Keratinocyte (primary cell): Measurements from ENCODE around the gene TENM4. TPM values are rescaled to one million over a fixed set of nuclear protein-coding genes. Genes with fewer than 3 reads are reported as not detected.

Experiments
- DNase-seq: peaks from one replicate; pipeline ENCODE4 v3.0.0-alpha.2; 2011; ENCODE audit warnings: low read depth, missing footprints, low spot score
- FAIRE-seq: peaks from 2 replicates; lab custom pipeline; 2011; peaks lifted over from hg19 to GRCh38; lab: Jason Lieb, UNC
- H2AFZ ChIP-seq: 2 replicates; pipeline ENCODE4 v1.6.0; 2012; ENCODE audit warnings: low read length, control low read depth, inconsistent platforms; ENCODE audit not compliant: control insufficient read depth
- H3K27ac ChIP-seq: 2 replicates; pipeline ENCODE4 v1.5.1; 2011; ENCODE audit warnings: low read length; ENCODE audit not compliant: control insufficient read depth, insufficient read depth
- H3K27me3 ChIP-seq: 3 replicates; pipeline ENCODE4 v1.6.0; 2011; ENCODE audit warnings: low read length; ENCODE audit not compliant: control insufficient read depth, insufficient read depth; ENCODE audit errors: extremely low read depth
- H3K36me3 ChIP-seq, 2 experiments: 2 replicates in 1 of 2; 3 replicates in 1 of 2; pipeline ENCODE4 v1.5.1; 2011; ENCODE audit warnings: low read length in 2 of 2, mild to moderate bottlenecking in 1 of 2; ENCODE audit not compliant: control insufficient read depth in 2 of 2, insufficient read depth in 2 of 2; ENCODE audit errors: extremely low read depth in 1 of 2
- H3K4me1 ChIP-seq: 3 replicates; pipeline ENCODE4 v1.5.1; 2011; ENCODE audit warnings: low read length; ENCODE audit not compliant: control insufficient read depth, insufficient read depth; ENCODE audit errors: extremely low read depth
- H3K4me2 ChIP-seq: 3 replicates; pipeline ENCODE4 v1.6.0; 2011; ENCODE audit warnings: low read depth, low read length; ENCODE audit not compliant: control insufficient read depth, insufficient read depth; ENCODE audit errors: extremely low read depth
- H3K4me3 ChIP-seq, 3 experiments: fragments of 200-600 bp in 1 of 3; sonication (generic) in 1 of 3; 2 replicates in 2 of 3; 3 replicates in 1 of 3; pipeline ENCODE4 v1.5.1; 2011 to 2016; ENCODE audit warnings: low read length in 3 of 3, mild to moderate bottlenecking in 3 of 3, control low read depth in 2 of 3, inconsistent platforms in 1 of 3, low read depth in 1 of 3, mixed read lengths in 1 of 3, mixed run types in 1 of 3, moderate library complexity in 1 of 3; ENCODE audit not compliant: control insufficient read depth in 2 of 3, insufficient read depth in 2 of 3; ENCODE audit errors: extremely low read depth in 1 of 3
- H3K79me2 ChIP-seq: 2 replicates; pipeline ENCODE4 v1.6.0; 2012; ENCODE audit warnings: low read length; ENCODE audit not compliant: control insufficient read depth, insufficient read depth
- H3K9ac ChIP-seq: 3 replicates; pipeline ENCODE4 v1.6.0; 2011; ENCODE audit warnings: low read length; ENCODE audit not compliant: control insufficient read depth, insufficient read depth; ENCODE audit errors: extremely low read depth
- H3K9me1 ChIP-seq: 3 replicates; pipeline ENCODE4 v1.6.0; 2011; ENCODE audit warnings: low read length; ENCODE audit not compliant: control insufficient read depth, insufficient read depth; ENCODE audit errors: extremely low read depth
- H3K9me3 ChIP-seq: 2 replicates; pipeline ENCODE4 v1.5.1; 2012; ENCODE audit warnings: low read depth, low read length; ENCODE audit not compliant: control insufficient read depth
- H4K20me1 ChIP-seq: 3 replicates; pipeline ENCODE4 v1.6.0; 2011; ENCODE audit warnings: low read length; ENCODE audit not compliant: control insufficient read depth, insufficient read depth; ENCODE audit errors: extremely low read depth
- EZH2 ChIP-seq: IDR thresholded peaks from one replicate; pipeline ENCODE4 v1.6.1; 2012; ENCODE audit warnings: inconsistent platforms, mild to moderate bottlenecking, low read length, moderate library complexity
- dilution Hi-C: fragments of 300-500 bp; cut with MboI; formaldehyde crosslinking; loops from one replicate; pipeline ENCODE4 v1.7.0; 2020; ENCODE audit warnings: low sequenced_read_pairs; ENCODE audit not compliant: extremely low pct_ligation_motif_present
- polyA plus RNA-seq, 5 experiments: library from polyadenylated mRNA; depleted of rRNA in 3 of 5; stranded (reverse) in 3 of 5; stranded (forward) in 1 of 5; unstranded in 1 of 5; fragments of >200 nt; gene quantifications; 1 replicate in 1 of 5; 2 replicates in 3 of 5; 3 replicates in 1 of 5; pipeline versions ENCODE4 v1.2.1 to v1.2.3, GENCODE V29; 2011 to 2012; ENCODE audit warnings: missing spikeins in 2 of 5, low read depth in 1 of 5, low replicate concordance in 1 of 5
- TF ChIP-seq, protein P1 (sequence below), 3 experiments: IDR thresholded peaks in 1 of 3; conservative IDR thresholded peaks in 1 of 3; optimal IDR thresholded peaks in 1 of 3; 2 replicates in 2 of 3; 3 replicates in 1 of 3; pipeline versions ENCODE3 to v1.5.1; 2011; ENCODE audit warnings: low read length in 3 of 3, mild to moderate bottlenecking in 3 of 3, moderate library complexity in 2 of 3, control low read depth in 1 of 3, inconsistent platforms in 1 of 3; ENCODE audit not compliant: insufficient read depth in 2 of 3; ENCODE audit errors: extremely low read depth in 1 of 3

TENM4 gene
- polyA plus RNA-seq, 1 donor (not counting 4 experiments of a cell fraction or from before 2014, with no cell fraction given) = 3.5 TPM

DNA sequence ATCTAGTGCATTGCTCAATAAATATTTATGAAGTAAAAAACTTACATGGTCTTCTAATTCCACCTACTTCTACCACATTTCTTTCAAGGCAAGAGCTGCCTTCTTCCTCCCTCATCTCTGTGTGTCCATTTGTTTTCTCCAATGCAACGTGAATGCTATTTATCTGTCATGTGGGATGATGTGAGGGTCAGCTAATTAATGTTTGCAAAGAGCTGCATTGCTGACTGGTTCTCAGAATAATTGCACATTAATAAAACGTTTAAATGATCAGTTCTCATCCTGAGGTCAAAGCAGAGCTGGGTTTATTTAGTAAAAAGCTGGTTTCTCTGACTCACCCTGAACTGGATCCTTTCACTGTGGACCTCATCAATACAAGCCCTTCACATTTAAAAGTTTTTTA is 8.7 kb downstream of the TENM4 start:
- no peak overlapping the region for H2AFZ ChIP-seq
- peaks cover 65% of the 10 kb centered on the region for H3K4me1 ChIP-seq
- H3K9me1 ChIP-seq = no peaks in the 10 kb centered on the region
- no peaks in the 10 kb centered on the region for H4K20me1 ChIP-seq
- H3K27me3 ChIP-seq = no peaks in the 10 kb centered on the region
- TF ChIP-seq EZH2 = no peak
- TF ChIP-seq, protein P1, sequence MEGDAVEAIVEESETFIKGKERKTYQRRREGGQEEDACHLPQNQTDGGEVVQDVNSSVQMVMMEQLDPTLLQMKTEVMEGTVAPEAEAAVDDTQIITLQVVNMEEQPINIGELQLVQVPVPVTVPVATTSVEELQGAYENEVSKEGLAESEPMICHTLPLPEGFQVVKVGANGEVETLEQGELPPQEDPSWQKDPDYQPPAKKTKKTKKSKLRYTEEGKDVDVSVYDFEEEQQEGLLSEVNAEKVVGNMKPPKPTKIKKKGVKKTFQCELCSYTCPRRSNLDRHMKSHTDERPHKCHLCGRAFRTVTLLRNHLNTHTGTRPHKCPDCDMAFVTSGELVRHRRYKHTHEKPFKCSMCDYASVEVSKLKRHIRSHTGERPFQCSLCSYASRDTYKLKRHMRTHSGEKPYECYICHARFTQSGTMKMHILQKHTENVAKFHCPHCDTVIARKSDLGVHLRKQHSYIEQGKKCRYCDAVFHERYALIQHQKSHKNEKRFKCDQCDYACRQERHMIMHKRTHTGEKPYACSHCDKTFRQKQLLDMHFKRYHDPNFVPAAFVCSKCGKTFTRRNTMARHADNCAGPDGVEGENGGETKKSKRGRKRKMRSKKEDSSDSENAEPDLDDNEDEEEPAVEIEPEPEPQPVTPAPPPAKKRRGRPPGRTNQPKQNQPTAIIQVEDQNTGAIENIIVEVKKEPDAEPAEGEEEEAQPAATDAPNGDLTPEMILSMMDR (optimal IDR thresholded peaks at IDR 0.05 in 1 of 3, IDR thresholded peaks at IDR 0.05 in 1 of 3, conservative IDR thresholded peaks at IDR 0.05 in 1 of 3; ENCODE audit: extremely low read depth in 1 of 3, insufficient read depth in 2 of 3, low read length in 3 of 3) = no peak
- DNase-seq = no peak
- dilution Hi-C loops = no loop called here
- peak overlapping the region; percentile 57 for H3K27ac ChIP-seq
- H3K79me2 ChIP-seq = peaks cover 91% of the 10 kb centered on the region
- H3K9ac ChIP-seq = no peak overlapping the region
- peak overlapping the region in 1 of 3 experiments; percentile 34 for H3K4me3 ChIP-seq
- no peaks in the 10 kb centered on the region for H3K9me3 ChIP-seq
- peak overlapping the region; percentile 50 for H3K4me2 ChIP-seq
- peak; percentile 39 for FAIRE-seq
- H3K36me3 ChIP-seq = peaks cover 0 to 9% of the 10 kb centered on the region in 2 experiments

DNA sequence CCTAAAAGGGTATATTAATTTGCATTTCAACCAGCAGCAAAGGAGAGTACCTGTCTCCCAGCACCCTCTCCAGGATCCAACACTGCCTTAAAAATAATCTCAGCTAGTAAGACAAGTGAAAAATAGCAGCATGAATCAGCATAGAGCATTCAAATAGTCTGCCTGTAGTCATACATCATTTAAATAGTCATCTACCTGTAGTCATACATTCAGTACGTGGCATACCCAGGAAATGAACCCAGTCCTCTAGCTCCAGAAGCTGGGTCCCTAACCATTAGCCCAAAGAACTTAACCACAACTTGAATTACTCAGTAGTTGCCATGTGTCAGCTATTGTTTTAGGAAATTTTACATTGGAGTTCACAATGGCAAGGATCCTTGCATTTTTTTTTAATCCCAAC is 9.3 kb downstream of the TENM4 start:
- FAIRE-seq (peak; percentile 90), DNase-seq (peak; percentile 93)
- no peaks in the 10 kb centered on the region for H4K20me1 ChIP-seq
- peaks cover 2 to 9% of the 10 kb centered on the region in 2 experiments for H3K36me3 ChIP-seq
- H3K9me1 ChIP-seq = no peaks in the 10 kb centered on the region
- dilution Hi-C loops = no loop called here
- H3K4me3 ChIP-seq = peak overlapping the region in 1 of 3 experiments; percentile 34
- peaks cover 59% of the 10 kb centered on the region for H3K4me1 ChIP-seq
- no peak for TF ChIP-seq EZH2
- TF ChIP-seq, protein P1 (optimal IDR thresholded peaks at IDR 0.05 in 1 of 3, IDR thresholded peaks at IDR 0.05 in 1 of 3, conservative IDR thresholded peaks at IDR 0.05 in 1 of 3; ENCODE audit: extremely low read depth in 1 of 3, insufficient read depth in 2 of 3, low read length in 3 of 3) = no peak
- H3K27me3 ChIP-seq = no peaks in the 10 kb centered on the region
- no peaks in the 10 kb centered on the region for H3K9me3 ChIP-seq
- peak overlapping the region; percentile 57 for H3K27ac ChIP-seq
- H3K4me2 ChIP-seq = peak overlapping the region; percentile 57
- no peak overlapping the region for H2AFZ ChIP-seq
- H3K79me2 ChIP-seq = peaks cover 91% of the 10 kb centered on the region
- H3K9ac ChIP-seq = peak overlapping the region; percentile 26
